Progenitor cell of endocrine pancreas (in vitro differentiated cells): Measurements from ENCODE around the gene SHKBP1. TPM values are rescaled to one million over a fixed set of nuclear protein-coding genes. Genes with fewer than 3 reads are reported as not detected.

ENCODE experiments used
- DNase-seq: peaks from one replicate; pipeline ENCODE4 v3.0.0; 2021; ENCODE audit warnings: low spot score; ENCODE audit not compliant: unreplicated experiment
- H3K27ac Mint-ChIP-seq: 2 replicates; pipeline ENCODE4 v1.8.0; 2021; ENCODE audit warnings: mild to moderate bottlenecking, moderate library complexity, mixed read lengths
- H3K27me3 Mint-ChIP-seq: 2 replicates; pipeline ENCODE4 v1.8.0; 2021; ENCODE audit warnings: mixed read lengths
- H3K36me3 Mint-ChIP-seq: 2 replicates; pipeline ENCODE4 v1.8.0; 2022; ENCODE audit warnings: mixed read lengths; ENCODE audit not compliant: insufficient read depth
- H3K4me1 Mint-ChIP-seq: 2 replicates; pipeline ENCODE4 v1.8.0; 2021; ENCODE audit warnings: low read depth, mixed read lengths
- H3K4me3 Mint-ChIP-seq: 2 replicates; pipeline ENCODE4 v1.8.0; 2021; ENCODE audit warnings: low read depth, mild to moderate bottlenecking, moderate library complexity, mixed read lengths
- H3K9me3 Mint-ChIP-seq: 2 replicates; pipeline ENCODE4 v1.8.0; 2021; ENCODE audit warnings: low read depth, mixed read lengths
- total RNA-seq: library from RNA; stranded (reverse); gene quantifications from 2 replicates; pipeline ENCODE4 v1.2.1, GENCODE V29; 2021
- TF ChIP-seq, protein P1 (sequence below): fragments of 200-600 bp; sonication (generic); IDR thresholded peaks from one replicate; pipeline ENCODE4 v1.5.0; 2021; ENCODE audit warnings: antibody characterized with exemption, mild to moderate bottlenecking; ENCODE audit not compliant: unreplicated experiment

SHKBP1 gene
- total RNA-seq, 1 donor from 2014 or later, result 114 TPM

GRCh38 chr19:40601134-40601974 is 24.7 kb downstream of the SHKBP1 start, which contains the start of gene LTBP4:
Gene LTBP4 (plus strand): TSS chr19:40601369. CDS start chr19:40601388, 19 bp downstream.
- TF ChIP-seq, protein P1, sequence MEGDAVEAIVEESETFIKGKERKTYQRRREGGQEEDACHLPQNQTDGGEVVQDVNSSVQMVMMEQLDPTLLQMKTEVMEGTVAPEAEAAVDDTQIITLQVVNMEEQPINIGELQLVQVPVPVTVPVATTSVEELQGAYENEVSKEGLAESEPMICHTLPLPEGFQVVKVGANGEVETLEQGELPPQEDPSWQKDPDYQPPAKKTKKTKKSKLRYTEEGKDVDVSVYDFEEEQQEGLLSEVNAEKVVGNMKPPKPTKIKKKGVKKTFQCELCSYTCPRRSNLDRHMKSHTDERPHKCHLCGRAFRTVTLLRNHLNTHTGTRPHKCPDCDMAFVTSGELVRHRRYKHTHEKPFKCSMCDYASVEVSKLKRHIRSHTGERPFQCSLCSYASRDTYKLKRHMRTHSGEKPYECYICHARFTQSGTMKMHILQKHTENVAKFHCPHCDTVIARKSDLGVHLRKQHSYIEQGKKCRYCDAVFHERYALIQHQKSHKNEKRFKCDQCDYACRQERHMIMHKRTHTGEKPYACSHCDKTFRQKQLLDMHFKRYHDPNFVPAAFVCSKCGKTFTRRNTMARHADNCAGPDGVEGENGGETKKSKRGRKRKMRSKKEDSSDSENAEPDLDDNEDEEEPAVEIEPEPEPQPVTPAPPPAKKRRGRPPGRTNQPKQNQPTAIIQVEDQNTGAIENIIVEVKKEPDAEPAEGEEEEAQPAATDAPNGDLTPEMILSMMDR, result no peak
- Mint-ChIP-seq H3K4me1 (peaks cover 14% of the 10 kb centered on the region), H3K4me3 (peak within 1 kb of the TSS; percentile 52), H3K27ac (no peak within 1 kb of the TSS), H3K36me3 (no peaks in the 10 kb centered on the region), H3K27me3 (peaks cover 74% of the 10 kb centered on the region), H3K9me3 (no peaks in the 10 kb centered on the region)
- no peak for DNase-seq

GRCh38 chr19:40603071-40603388 is 26.4 kb downstream of the SHKBP1 start:
- H3K27me3 Mint-ChIP-seq, result peaks cover 78% of the 10 kb centered on the region
- peaks cover 12% of the 10 kb centered on the region for H3K4me1 Mint-ChIP-seq
- TF ChIP-seq, protein P1, result no peak
- no peak for DNase-seq
- H3K36me3 Mint-ChIP-seq, result no peaks in the 10 kb centered on the region
- peak overlapping the region; percentile 10 for H3K4me3 Mint-ChIP-seq
- no peaks in the 10 kb centered on the region for H3K9me3 Mint-ChIP-seq
- peak overlapping the region; percentile 70 for H3K27ac Mint-ChIP-seq

GRCh38 chr19:40603389-40604170 is 26.9 kb downstream of the SHKBP1 start:
- H3K9me3 Mint-ChIP-seq, result no peaks in the 10 kb centered on the region
- peak overlapping the region; percentile 67 for H3K4me3 Mint-ChIP-seq
- peaks cover 12% of the 10 kb centered on the region for H3K4me1 Mint-ChIP-seq
- peaks cover 80% of the 10 kb centered on the region for H3K27me3 Mint-ChIP-seq
- peak; percentile 89 for DNase-seq
- no peaks in the 10 kb centered on the region for H3K36me3 Mint-ChIP-seq
- TF ChIP-seq, protein P1, result no peak
- peak overlapping the region; percentile 70 for H3K27ac Mint-ChIP-seq

GRCh38 chr19:40604171-40604646 is 27.5 kb downstream of the SHKBP1 start:
- H3K4me1 Mint-ChIP-seq, result peaks cover 13% of the 10 kb centered on the region
- TF ChIP-seq, protein P1, result no peak
- H3K27me3 Mint-ChIP-seq, result peaks cover 80% of the 10 kb centered on the region

DNA sequence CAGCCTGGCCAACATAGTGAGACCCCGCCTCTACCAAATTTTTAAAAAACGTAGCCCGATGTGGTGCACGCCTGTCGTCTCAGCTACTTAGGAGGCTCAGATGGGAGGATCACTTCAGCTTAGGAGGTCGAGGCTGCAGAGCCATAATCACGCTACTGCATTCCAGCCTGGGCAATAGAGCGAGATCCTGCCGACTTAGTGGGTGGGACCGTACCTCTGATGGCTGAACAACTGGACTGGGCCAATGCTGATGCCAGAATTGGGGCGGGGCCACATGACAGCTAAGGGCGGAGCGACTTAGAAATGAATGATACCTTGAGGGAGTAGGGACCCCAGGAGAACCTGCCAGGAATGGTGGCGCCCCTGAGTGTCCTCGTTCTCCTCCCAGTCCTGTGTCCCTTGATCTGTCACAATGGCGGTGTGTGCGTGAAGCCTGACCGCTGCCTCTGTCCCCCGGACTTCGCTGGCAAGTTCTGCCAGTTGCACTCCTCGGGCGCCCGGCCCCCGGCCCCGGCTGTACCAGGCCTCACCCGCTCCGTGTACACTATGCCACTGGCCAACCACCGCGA is 28.1 kb downstream of the SHKBP1 start:
- H3K27me3 Mint-ChIP-seq, result peaks cover 80% of the 10 kb centered on the region
- DNase-seq, result no peak

More at GRCh38 chr19:40604171-40604646, 27.5 kb downstream of the SHKBP1 start:
- Mint-ChIP-seq H3K36me3 (no peaks in the 10 kb centered on the region), H3K27ac (peak overlapping the region; percentile 70), H3K4me3 (peak overlapping the region; percentile 67), H3K9me3 (no peaks in the 10 kb centered on the region)
- DNase-seq, result no peak

More for the DNA sequence above, 28.1 kb downstream of the SHKBP1 start:
- TF ChIP-seq, protein P1, result no peak
- H3K4me1 Mint-ChIP-seq, result peaks cover 13% of the 10 kb centered on the region
- H3K36me3 Mint-ChIP-seq, result no peaks in the 10 kb centered on the region
- no peaks in the 10 kb centered on the region for H3K9me3 Mint-ChIP-seq
- peak overlapping the region; percentile 59 for H3K4me3 Mint-ChIP-seq
- no peak overlapping the region for H3K27ac Mint-ChIP-seq
